ENCODE results near the gene LRRC8E.
A peak's percentile ranks its signal among the peaks of the same experiment; 100 is the strongest.
"Not testable (repeated sequence)": the region's sequence is repeated elsewhere in the genome, so short reads cannot be mapped to it uniquely, and the experiment has no call there.

LRRC8E gene

DNA sequence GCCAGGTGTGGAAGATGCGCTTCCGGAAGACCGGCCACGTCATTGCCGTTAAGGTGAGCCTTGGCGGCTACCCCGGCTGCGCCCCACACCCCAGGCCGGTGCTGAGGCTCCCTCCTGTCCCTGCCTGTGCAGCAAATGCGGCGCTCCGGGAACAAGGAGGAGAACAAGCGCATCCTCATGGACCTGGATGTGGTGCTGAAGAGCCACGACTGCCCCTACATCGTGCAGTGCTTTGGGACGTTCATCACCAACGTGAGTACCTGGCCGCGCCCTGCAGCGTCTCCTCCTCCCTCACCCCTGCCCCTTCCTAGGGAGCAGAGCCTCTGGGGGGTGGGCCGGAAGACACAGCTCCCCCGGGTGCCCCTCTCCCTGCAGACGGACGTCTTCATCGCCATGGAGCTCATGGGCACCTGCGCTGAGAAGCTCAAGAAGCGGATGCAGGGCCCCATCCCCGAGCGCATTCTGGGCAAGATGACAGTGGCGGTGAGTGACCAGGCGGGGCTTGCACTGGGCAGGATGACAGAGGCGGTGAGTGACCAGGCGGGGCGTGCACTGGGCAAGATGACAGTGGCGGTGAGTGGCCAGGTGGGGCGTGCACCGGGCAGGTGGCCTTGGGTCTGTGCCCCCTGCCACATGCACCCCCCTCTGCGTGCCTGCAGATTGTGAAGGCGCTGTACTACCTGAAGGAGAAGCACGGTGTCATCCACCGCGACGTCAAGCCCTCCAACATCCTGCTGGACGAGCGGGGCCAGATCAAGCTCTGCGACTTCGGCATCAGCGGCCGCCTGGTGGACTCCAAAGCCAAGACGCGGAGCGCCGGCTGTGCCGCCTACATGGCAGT, 22.2 kb downstream of the LRRC8E start:
- no peak for DNase-seq

DNA sequence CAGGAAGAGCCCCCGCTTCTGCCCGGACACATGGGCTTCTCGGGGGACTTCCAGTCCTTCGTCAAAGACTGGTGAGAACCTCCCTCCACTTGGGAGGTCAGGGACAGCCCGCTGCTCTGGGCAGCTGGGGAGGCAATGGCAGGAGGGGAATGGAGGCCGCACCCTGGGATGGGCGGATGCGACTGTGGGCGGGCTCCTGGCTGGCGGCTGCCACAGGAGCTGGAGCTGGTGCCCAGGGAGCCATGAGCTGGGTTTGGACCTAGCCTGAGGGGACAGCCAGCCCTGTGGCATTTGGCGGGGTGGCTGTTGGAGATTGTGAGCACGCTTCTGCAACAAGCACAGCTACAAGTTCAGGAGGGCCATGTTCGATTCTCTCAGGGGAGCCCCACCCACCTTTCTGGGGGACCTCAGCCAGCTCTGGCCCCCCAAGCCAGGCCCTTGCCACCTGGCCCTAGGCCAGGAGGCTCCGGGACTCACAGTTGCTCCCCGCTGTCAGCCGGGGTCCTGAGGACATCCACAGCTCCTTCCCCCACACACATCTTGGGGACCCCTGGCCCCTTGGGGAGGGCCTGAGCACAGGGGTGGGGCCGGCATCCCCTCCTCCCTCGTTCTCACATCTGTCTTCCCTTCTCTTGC, 23.3 kb downstream of the LRRC8E start:
- no peak for DNase-seq

DNA sequence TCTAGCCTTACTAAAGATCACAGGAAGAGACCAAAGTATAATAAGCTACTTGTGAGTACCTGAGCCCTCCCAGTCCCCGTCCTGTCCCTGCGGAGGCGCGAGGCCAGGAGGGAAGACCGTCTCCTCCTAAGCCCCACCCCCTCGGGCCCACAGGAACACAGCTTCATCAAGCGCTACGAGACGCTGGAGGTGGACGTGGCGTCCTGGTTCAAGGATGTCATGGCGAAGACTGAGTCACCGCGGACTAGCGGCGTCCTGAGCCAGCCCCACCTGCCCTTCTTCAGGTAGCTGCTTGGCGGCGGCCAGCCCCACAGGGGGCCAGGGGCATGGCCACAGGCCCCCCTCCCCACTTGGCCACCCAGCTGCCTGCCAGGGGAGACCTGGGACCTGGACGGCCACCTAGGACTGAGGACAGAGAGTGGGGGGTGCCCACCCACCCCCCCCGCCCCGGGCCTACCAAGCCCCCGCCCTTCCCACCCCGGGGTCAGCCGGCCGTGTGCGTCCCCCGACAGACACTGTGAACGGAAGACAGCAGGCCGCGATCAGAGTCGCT, 23.9 kb downstream of the LRRC8E start:
- DNase-seq, result no peak

DNA sequence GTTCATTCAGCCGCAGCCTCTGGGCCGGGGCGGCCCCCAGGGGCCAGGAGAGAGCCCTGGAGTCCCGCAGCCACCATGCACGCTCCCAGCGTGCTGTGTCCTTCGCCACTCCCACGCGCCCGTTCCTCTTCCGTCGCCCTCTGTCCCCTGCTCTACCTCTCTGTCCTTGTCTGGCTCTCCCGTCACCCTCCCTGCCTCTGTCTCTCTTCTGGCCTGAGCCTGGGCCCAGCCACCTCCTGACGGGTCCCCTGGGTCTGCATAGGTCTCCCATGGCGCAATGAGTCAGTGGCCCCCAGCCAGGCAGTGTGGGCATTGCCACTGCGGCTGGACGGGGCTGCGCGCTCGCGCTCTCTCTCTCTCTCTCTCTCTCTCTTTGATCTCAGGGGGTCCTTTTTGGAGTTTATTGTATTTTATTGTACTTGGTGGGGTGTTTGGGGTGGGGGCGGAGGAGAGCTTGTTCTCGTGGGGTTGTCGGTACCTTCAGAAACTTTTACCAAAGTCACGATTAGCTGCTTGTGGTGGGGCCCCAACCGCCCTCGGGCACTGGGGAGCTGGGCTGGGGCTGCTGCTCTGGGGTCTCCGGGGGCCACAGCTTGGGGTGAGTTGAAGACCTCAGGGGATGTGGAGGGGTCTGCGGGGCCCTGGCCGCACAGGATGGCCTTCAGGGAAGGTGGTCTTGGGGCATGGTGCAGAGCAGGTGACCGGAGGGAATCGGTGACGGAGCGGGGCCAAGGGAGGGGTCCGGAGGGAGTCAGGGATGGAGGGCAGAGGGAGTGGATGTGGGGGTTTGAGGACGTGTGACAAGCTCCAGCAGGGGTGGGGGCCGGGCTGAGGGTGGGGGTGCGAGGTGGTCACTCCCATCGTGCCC, 24.6 kb downstream of the LRRC8E start:
- no peak for DNase-seq

DNA sequence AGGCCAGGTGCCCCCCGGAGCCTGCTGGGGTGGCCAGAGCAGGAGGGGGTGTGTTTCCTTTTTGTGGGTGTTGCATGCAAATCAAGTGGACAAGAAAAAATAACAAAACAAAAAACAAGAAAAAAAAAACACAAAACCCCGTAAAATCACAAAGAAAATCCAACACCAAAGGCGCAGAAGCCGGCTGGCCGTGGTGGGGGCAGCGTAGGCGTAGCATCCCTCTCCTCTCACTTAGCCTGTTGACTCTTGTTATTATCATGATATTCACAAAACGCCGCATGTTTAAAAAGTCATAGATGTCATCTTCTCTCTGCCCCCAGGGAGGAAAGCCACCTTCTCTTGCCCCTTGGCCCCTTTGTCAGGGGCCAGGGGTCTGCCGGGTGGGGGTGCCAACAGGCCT, 25.3 kb downstream of the LRRC8E start:
- no peak for DNase-seq

DNA sequence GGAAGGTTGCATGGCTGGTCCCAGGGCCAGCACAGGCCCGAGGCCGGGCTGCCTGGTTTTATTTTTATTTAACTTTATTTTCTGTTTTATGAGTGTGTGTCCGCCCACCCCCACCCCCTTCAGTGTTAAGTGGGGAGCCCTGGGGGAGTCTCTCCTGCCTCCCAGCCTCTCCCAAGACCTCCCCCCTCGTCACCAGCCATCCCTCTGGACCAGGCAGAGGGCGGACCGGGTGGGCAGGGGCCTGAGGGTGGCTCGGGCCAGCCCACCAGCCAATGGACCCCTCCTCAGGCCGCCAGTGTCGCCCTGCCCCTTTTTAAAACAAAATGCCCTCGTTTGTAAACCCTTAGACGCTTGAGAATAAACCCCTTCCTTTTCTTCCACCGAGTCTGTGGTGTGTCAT, 25.8 kb downstream of the LRRC8E start:
- DNase-seq, result no peak

DNA sequence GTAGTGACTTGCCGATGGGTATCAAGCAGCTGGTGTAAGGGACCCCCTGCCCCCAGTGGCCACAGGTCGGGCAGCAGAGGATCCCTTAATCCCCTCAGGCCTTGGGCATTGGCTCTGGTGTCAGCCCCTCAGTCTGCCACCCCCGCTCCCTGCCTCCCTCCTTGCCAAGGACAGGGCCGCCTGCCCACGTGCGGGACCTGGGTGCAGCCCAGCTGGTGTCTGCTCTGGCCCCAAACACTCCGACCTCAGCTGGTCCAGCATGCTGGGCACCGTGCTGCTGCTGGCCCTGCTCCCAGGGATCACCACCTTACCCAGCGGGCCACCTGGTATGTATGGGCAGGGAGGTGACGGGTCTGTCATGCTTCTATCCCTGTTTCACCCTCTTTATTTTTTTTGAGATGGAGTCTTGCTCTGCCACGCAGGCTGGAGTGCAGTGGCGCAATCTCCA, 26.3 kb downstream of the LRRC8E start, which contains the start of gene TGFBR3L:
Gene TGFBR3L, plus strand, starts transcription at position 233 of the 448 bp plus-strand sequence.
- DNase-seq, result no peak

DNA sequence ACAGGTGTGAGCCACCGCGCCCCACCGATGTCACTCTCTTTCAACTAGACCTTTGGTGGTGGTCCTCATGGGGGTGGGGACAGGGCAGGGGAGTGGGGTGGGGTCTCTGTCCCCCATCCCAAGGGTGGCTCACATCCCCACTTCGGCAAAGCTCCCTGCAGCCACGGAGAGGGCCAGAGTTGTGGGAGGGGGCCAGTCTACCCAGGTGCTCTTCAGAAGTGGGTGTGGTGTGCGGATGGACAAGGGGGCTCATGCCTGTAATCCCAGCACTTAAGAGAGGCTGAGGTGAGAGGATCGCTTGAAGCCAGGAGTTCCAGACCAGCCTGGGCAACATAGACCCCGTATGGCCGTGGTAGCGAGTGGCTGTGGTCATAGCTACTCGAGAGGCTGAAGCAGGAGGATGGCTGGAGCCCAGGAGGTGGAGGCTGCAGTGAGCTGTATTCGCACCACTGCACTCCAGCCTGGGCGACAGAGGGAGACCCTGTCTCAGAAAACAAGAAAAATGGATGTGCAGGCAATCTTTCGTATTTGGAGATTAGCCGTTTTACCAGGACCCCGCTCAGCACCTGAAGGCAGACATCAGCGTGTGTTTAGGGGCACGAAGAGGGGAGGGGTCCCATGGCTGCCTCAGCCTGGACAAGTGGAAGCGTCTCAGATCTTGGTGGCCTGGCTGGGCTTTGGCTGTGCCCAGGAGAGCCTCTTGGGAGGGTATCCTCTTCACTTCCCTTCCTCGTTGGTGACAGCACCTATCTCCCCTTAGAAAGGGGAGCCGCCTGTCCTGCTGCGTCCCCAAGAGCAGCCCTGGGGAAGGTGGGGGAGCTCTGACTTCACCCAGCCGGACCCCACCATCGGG, 27.2 kb downstream of the LRRC8E start:
- DNase-seq, result no peak

DNA sequence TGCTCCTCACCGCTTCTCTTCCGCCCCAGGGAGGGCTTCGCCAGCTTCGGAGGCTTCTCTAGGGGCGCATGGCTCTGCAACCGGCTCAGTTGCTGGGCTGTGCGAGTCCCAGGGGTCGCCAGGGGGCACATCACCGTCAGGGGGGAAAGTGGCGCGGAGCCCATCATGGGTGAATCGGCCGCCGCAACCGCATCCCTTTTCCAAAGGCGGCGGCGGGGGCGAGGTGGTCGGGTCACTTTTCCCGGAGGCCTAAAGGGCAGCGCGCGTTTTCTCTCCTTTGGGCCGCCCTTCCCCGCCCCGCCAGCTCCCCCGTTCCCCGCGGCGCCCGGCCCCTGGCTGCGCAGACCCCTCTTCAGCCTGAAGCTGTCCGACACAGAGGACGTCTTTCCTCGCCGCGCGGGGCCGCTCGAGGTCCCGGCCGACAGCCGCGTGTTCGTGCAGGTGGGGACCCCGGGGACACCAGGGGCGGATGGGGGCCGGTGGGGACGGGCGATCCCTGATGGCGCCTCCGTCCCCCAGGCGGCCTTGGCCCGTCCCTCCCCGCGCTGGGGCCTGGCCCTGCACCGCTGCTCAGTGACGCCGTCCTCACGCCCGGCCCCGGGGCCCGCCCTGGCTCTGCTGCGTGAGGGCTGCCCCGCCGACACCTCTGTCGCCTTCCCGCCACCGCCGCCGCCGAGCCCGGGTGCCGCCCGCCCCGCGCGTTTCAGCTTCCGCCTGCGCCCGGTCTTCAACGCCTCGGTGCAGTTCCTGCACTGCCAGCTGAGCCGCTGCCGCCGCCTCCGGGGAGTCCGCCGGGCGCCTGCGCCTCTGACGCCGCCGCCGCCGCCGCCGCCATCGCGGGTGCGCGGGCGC, 28.0 kb downstream of the LRRC8E start:
- DNase-seq, result peak; percentile 32

DNA sequence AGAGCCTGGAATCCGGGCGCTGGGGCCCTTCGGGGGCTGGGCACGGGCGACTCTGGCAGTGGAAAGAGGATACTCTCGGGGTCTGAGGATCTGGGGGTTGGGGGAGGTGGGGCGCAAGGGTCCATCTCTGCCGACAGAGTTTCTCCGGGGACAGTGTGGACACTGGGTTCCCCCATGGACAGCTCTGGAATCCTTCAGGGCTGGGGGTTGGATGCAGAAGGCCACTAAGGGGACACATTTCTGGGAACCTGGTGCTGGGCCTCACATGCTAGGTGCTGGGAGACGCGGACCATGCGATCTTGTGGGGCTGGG, 28.6 kb downstream of the LRRC8E start:
- peak; percentile 22 for DNase-seq

DNA sequence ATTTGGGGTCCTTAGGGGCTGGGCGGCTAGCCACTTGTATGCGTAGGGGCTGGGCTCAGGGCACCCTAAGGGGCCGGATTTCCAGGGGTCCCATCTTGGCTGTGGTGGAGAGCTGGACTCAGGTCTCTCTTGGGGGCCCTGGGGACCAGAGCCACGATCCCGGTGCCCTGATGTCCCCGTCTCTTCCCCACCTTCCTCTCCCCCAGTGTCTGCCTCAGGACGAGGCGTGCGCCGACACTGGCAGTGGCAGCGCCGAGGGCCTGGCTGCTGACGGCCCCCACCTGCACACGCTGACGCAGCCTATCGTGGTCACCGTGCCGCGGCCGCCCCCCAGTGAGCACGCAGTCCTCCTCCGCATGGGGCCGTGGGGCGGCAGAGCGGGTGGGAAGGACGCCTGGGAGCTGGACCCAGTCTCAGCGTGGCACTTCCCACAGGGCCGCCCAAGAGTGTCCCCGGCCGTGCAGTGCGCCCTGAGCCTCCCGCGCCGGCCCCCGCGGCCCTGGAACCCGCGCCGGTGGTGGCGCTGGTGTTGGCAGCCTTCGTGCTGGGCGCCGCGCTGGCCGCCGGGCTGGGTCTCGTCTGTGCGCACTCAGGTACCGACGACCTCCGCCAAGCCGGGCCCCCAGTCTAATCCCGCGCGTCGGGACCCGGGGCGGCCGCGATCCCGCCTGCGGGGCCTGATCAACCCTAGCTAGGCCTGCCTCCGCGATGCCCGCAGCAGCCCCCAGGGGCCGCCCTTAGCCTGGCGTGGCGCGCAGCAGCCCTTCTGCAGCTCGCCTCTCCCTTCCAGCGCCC, 29.2 kb downstream of the LRRC8E start:
- DNase-seq, result peak; percentile 62

DNA sequence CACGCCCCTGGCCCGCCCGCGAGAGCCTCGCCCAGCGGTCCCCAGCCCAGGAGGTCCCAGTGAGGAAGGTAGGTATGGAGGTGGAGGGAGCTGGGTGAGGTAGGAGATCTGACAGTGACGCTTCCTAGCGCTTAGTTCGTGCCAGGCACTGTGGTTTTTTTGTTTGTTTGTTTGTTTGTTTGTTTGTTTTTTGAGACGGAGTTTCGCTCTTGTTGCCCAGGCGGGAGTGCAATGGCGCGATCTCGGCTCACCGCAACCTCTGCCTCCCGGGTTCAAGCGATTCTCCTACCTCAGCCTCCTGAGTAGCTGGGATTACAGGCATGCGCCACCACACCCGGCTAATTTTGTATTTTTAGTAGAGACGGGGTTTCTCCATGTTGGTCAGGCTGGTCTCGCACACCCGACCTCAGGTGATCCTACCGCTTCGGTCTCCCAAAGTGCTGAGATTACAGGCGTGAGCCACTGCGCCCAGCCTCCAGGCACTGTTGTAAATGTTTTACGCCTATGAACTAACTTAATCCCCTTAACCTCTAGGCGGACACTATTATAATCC, 29.8 kb downstream of the LRRC8E start:
- DNase-seq, result not testable (repeated sequence)

DNA sequence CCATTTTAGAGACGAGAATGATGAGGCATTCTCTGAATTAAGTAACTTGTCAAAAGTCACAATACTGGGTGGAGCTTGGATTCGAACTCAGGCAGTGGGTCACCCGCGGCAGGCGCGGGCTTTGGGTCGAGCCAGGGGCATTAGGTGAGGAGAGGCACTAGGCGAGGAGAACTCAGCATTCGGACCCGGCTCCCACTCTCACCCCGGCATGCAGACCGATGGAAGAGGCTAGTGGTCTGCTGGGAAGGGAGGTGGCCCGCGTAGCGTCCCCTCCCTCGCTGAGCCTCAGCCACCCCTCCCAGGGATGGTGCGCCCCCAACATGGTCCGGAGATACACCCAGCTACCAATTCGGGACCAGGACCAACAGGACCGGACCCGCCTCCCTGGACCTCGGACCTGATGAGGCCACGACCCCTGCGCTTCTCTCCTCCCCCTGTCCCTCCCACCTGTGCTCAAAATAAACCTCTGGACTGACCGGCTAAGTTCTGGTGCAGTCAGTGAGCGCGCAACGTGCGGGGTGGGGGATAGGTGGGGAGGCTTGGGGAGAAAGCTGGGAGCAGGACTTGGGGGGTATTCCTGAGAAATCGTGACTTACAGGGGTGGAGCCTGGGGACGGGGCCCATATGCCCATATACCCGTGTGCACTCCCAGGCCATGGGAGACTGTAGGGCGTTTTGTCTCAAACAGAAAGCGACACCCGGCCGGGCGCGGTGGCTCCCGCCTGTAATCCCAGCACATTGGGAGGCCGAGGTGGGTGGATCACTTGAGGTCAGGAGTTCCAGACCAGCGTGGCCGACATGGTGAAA, 30.5 kb downstream of the LRRC8E start:
- no peak for DNase-seq

DNA sequence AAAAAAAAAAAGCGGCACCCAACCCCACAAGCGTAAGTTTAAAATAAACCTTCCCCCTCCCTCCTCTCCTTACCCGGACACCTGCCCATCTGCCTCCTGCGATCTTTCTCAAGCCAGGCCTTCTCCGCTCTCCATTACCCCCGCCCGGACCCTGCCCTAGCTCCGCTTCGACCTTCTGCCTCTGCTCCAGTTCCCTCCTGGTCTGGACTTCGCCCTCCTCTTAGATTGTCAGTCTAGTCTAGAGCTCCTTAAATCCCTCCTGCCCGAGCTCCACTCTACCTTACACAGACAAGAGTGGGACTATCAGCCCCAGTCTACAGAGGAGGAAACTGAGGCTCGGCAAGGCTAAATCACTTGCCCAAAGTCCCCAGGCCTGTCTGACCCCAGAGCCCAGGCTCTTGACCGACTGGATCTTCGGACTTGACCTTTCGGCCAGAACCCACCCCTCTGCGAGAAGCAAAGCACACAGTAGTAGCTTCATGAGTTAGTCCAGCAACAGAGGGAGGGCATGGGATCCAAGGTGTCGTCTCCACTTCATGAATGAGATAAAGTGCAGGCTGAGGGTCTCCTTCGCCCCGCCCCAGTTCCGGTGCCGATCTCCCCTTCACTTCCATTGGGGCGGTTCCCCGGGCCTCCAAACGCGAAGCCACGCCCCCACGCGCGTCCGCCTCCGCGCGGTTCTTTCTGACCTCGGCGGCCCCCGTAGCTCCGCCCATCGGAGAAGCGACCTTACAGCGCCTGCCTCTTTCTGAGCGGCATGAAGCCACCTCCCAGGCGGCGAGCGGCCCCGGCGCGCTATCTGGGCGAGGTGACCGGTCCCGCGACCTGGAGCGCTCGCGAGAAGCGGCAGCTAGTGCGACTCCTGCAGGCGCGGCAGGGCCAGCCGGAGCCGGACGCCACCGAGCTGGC, 31.6 kb downstream of the LRRC8E start, which contains the start of gene SNAPC2:
Gene SNAPC2, plus strand, starts transcription at position 729 of the 909 bp plus-strand sequence. Its CDS starts 29 bp downstream, at position 758.
- DNase-seq, result peak; percentile 94

DNA sequence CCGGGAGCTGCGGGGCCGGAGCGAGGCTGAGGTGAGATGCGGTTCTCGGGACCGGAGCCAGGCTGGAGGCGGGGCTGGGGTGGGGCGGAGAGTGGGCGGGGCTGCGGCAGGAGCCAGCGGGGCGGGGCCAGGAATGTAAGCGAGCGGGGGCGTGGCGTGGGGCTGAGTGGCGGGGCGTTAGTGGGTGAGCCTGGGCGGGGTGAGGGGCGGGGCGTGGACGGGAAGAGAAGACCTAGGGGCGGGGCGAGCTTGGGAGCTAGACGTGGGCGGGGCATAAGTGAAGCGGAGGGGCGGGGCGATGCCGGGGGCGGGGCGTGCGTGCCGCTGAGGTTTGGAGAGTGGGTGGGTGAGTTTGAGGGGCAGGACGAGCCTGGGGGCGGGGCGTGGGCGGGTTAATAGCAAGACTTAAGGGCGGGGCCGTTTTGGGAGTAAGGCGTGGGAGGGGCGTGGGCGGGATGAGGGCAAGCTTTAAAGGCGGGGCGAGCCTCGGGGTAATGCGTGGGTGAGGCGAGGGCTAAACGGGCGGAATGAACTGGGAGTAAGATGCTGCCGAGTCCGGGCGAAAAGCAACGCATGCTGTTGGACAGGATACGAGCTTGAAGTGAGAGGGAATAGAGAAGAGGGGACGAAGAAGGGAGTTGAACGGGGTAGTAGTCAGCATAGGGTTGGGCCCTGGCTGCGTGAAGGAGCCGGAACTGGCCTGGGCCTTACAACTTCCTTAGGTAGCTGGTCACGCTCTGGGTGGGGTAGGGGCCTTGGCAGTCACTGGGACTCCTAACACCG, 32.4 kb downstream of the LRRC8E start:
- DNase-seq, result peak; percentile 97

DNA sequence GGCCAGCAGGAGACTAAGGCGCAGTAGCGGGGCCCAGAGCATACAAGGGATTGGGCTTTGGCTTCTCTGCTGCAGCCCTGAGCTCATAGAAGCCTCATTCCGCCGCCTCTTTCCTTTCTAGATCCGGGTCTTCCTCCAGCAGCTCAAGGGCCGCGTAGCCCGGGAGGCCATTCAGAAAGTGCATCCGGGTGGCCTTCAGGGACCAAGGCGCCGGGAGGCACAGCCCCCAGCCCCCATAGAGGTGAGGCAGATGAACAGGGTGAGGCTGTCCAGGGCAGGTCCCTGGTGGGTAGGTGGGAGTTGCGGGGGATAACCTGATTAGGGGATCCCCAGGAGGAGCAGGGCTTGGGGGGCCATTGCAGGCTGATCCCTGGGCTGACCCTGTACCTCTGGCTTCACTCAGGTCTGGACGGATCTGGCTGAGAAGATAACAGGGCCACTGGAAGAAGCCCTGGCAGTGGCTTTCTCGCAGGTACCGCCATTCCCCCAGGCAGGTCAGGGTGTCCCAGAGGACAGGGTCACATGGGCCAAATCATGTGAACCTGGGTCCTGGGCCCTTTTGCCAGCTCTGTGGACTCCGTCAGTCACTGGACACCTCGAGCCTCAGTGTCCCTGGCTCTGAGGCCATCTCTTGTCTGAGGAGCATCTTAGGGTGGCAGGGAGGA, 33.1 kb downstream of the LRRC8E start:
- DNase-seq, result no peak
